Measurements from ENCODE around the gene GRIA1.

Gene GRIA1

GRCh38 chr5:153780876-153781705, 290.6 kb downstream of the GRIA1 start:
- TF ChIP-seq EGR1 (IDR thresholded peaks at IDR 0.05) (no peak), RAD21 (IDR thresholded peaks at IDR 0.05; ENCODE audit: low read depth) (no peak), TCF12 (IDR thresholded peaks at IDR 0.05; ENCODE audit: low read depth) (no peak), EP300 (IDR thresholded peaks at IDR 0.05; ENCODE audit: borderline replicate concordance) (no peak), NFIC (IDR thresholded peaks at IDR 0.05) (no peak), CEBPB (IDR thresholded peaks at IDR 0.05) (no peak), YY1 (IDR thresholded peaks at IDR 0.05; ENCODE audit: low read depth) (no peak), USF1 (IDR thresholded peaks at IDR 0.05) (no peak), TAF1 (IDR thresholded peaks at IDR 0.05; ENCODE audit: low read depth) (no peak), MAX (IDR thresholded peaks at IDR 0.05) (no peak), REST (IDR thresholded peaks at IDR 0.05; ENCODE audit: low read depth) (no peak), FOXM1 (IDR thresholded peaks at IDR 0.05; ENCODE audit: borderline replicate concordance, low read depth) (no peak), ZBTB7A (IDR thresholded peaks at IDR 0.05; ENCODE audit: low read depth) (no peak)

GRCh38 chr5:153782589-153783361, 292.3 kb downstream of the GRIA1 start:
- TF ChIP-seq EP300 (IDR thresholded peaks at IDR 0.05; ENCODE audit: borderline replicate concordance): no peak
- TF ChIP-seq YY1 (IDR thresholded peaks at IDR 0.05; ENCODE audit: low read depth): no peak

- TF ChIP-seq MAX (IDR thresholded peaks at IDR 0.05) (no peak), FOXM1 (IDR thresholded peaks at IDR 0.05; ENCODE audit: borderline replicate concordance, low read depth) (no peak), EP300 (IDR thresholded peaks at IDR 0.05; ENCODE audit: borderline replicate concordance) (no peak), YY1 (IDR thresholded peaks at IDR 0.05; ENCODE audit: low read depth) (no peak), RAD21 (IDR thresholded peaks at IDR 0.05; ENCODE audit: low read depth) (no peak), ZBTB7A (IDR thresholded peaks at IDR 0.05; ENCODE audit: low read depth) (no peak), TAF1 (IDR thresholded peaks at IDR 0.05; ENCODE audit: low read depth) (no peak), CEBPB (IDR thresholded peaks at IDR 0.05) (no peak), TCF12 (IDR thresholded peaks at IDR 0.05; ENCODE audit: low read depth) (no peak), CREB1 (IDR thresholded peaks at IDR 0.05; ENCODE audit: low read depth) (no peak), REST (IDR thresholded peaks at IDR 0.05; ENCODE audit: low read depth) (no peak), TEAD4 (IDR thresholded peaks at IDR 0.05) (no peak), EGR1 (IDR thresholded peaks at IDR 0.05) (no peak), NFIC (IDR thresholded peaks at IDR 0.05) (no peak), USF1 (IDR thresholded peaks at IDR 0.05) (no peak)
These were observed 292.8 kb downstream of the GRIA1 start for GRCh38 chr5:153783362-153783658.

- TF ChIP-seq MAX (IDR thresholded peaks at IDR 0.05) (no peak), EGR1 (IDR thresholded peaks at IDR 0.05) (no peak), FOXM1 (IDR thresholded peaks at IDR 0.05; ENCODE audit: borderline replicate concordance, low read depth) (no peak), EP300 (IDR thresholded peaks at IDR 0.05; ENCODE audit: borderline replicate concordance) (no peak), YY1 (IDR thresholded peaks at IDR 0.05; ENCODE audit: low read depth) (no peak), CEBPB (IDR thresholded peaks at IDR 0.05) (no peak)
These were observed 293.8 kb downstream of the GRIA1 start for GRCh38 chr5:153784277-153784676.

- TF ChIP-seq REST (IDR thresholded peaks at IDR 0.05; ENCODE audit: low read depth) (no peak), FOXM1 (IDR thresholded peaks at IDR 0.05; ENCODE audit: borderline replicate concordance, low read depth) (no peak), MAX (IDR thresholded peaks at IDR 0.05) (no peak), EGR1 (IDR thresholded peaks at IDR 0.05) (no peak), TCF12 (IDR thresholded peaks at IDR 0.05; ENCODE audit: low read depth) (no peak), EP300 (IDR thresholded peaks at IDR 0.05; ENCODE audit: borderline replicate concordance) (no peak), RAD21 (IDR thresholded peaks at IDR 0.05; ENCODE audit: low read depth) (no peak), YY1 (IDR thresholded peaks at IDR 0.05; ENCODE audit: low read depth) (no peak), TAF1 (IDR thresholded peaks at IDR 0.05; ENCODE audit: low read depth) (no peak), ZBTB7A (IDR thresholded peaks at IDR 0.05; ENCODE audit: low read depth) (no peak), TEAD4 (IDR thresholded peaks at IDR 0.05) (no peak), USF1 (IDR thresholded peaks at IDR 0.05) (no peak), CREB1 (IDR thresholded peaks at IDR 0.05; ENCODE audit: low read depth) (no peak), CEBPB (IDR thresholded peaks at IDR 0.05) (no peak), NFIC (IDR thresholded peaks at IDR 0.05) (no peak)
These were observed 300.9 kb downstream of the GRIA1 start for GRCh38 chr5:153791339-153791738.
